Panc1 (cell line): ENCODE results near the gene APP. TPM values are rescaled to one million over a fixed set of nuclear protein-coding genes. Genes with fewer than 3 reads are reported as not detected.
A peak's percentile ranks its signal among the peaks of the same experiment; 100 is the strongest.

ENCODE experiments used
- ATAC-seq: fragments of 200-7000 bp; cut with Tn5 transposase; 2 replicates; pipeline ENCODE4 v1.9.1; 2020; ENCODE audit warnings: mild to moderate bottlenecking, moderate library complexity
- BruUV-seq: library from RNA; stranded (reverse); fragments of 400-500 nt; replicated peaks from 2 replicates; lab custom pipeline; 2021; lab: Mats Ljungman, UMichigan
- CTCF ChIA-PET: fragments of 300-600 bp; sonication (Branson Sonifier 250); formaldehyde crosslinking; loops from one replicate; lab custom pipeline; 2022; ENCODE audit warnings: antibody characterized with exemption; lab: Charles Lee
- POLR2A ChIA-PET: fragments of 300-600 bp; sonication (Branson Sonifier 250); formaldehyde crosslinking; loops from one replicate; lab custom pipeline; 2022; ENCODE audit warnings: antibody characterized with exemption; lab: Charles Lee
- DNase-seq: peaks from one replicate; pipeline ENCODE4 v3.0.0-alpha.2; 2010; ENCODE audit warnings: low read depth, low spot score
- H3K27ac ChIP-seq: 2 replicates; pipeline ENCODE4 v1.5.1; 2011; ENCODE audit warnings: mild to moderate bottlenecking, low read length, inconsistent platforms
- H3K27me3 ChIP-seq: fragments of 200-500 bp; sonication (Bioruptor generic); 2 replicates; pipeline ENCODE4 v1.6.0; 2014; ENCODE audit warnings: low read length, inconsistent platforms; ENCODE audit not compliant: control insufficient read depth, insufficient read depth
- H3K36me3 ChIP-seq: fragments of 200-500 bp; sonication (Bioruptor generic); 2 replicates; pipeline ENCODE4 v1.5.1; 2014; ENCODE audit warnings: inconsistent platforms, mild to moderate bottlenecking, low read length, moderate library complexity; ENCODE audit not compliant: control insufficient read depth, insufficient read depth
- H3K4me1 ChIP-seq: 2 replicates; pipeline ENCODE4 v1.5.1; 2011; ENCODE audit warnings: inconsistent platforms, mild to moderate bottlenecking, low read length, moderate library complexity; ENCODE audit not compliant: control insufficient read depth, insufficient read depth
- H3K4me3 ChIP-seq, 2 experiments: 2 replicates each; pipeline ENCODE4 v1.5.1; 2011 to 2012; ENCODE audit warnings: low read depth in 2 of 2, low read length in 2 of 2, mild to moderate bottlenecking in 2 of 2, inconsistent platforms in 1 of 2, moderate library complexity in 1 of 2
- H3K9me3 ChIP-seq: fragments of 200-500 bp; sonication (Bioruptor generic); 2 replicates; pipeline ENCODE4 v1.5.1; 2014; ENCODE audit warnings: low read depth, mild to moderate bottlenecking, inconsistent platforms, low read length, moderate library complexity; ENCODE audit not compliant: control insufficient read depth, insufficient read depth
- POLR2AphosphoS5 ChIP-seq: IDR thresholded peaks from 2 replicates; pipeline ENCODE4 v1.6.1; 2012; ENCODE audit warnings: mild to moderate bottlenecking, low read depth, low read length, moderate library complexity
- SIN3A ChIP-seq: IDR thresholded peaks from 2 replicates; pipeline ENCODE4 v1.6.1; 2012; ENCODE audit warnings: low read depth, mild to moderate bottlenecking, low read length, moderate library complexity, borderline replicate concordance; ENCODE audit not compliant: insufficient read depth
- TCF7L2 ChIP-seq: IDR thresholded peaks from 2 replicates; pipeline ENCODE4 v1.6.1; 2011; ENCODE audit warnings: mild to moderate bottlenecking, low read depth, low read length, inconsistent platforms
- in situ Hi-C: cut with HindIII; loops from 2 replicates; pipeline ENCODE4 v1.10.0; 2016; ENCODE audit warnings: low sequenced_read_pairs, low pct_unique_long_range_greater_than_20kb
- intact Hi-C: fragments of 100-400 bp; cut with micrococcal nuclease; formaldehyde crosslinking; loops from one replicate; pipeline ENCODE4 v1.10.0; 2022; ENCODE audit not compliant: unreplicated experiment
- total RNA-seq: library from RNA; stranded (reverse); gene quantifications from one replicate; pipeline ENCODE4 v1.2.1, GENCODE V29; 2021; ENCODE audit not compliant: unreplicated experiment
- TF ChIP-seq, protein P1 (sequence below), 2 experiments: IDR thresholded peaks; 2 replicates each; pipeline ENCODE4 v1.6.1; 2011 to 2012; ENCODE audit warnings: low read depth in 2 of 2, control low read depth in 1 of 2, low read length in 1 of 2, mild to moderate bottlenecking in 1 of 2, moderate library complexity in 1 of 2; ENCODE audit not compliant: insufficient read depth in 1 of 2
- TF ChIP-seq, protein P2 (sequence below): fragments of 450-650 bp; IDR thresholded peaks from 2 replicates; pipeline ENCODE4 v1.5.1; 2017; ENCODE audit warnings: mild to moderate bottlenecking

Gene APP
- total RNA-seq, 1 experiment from 2014 or later = 542 TPM

- H3K36me3 ChIP-seq = peaks cover 3% of the 10 kb centered on the region
- ChIA-PET CTCF (no interaction called here), POLR2A (no interaction called here)
- H3K4me3 ChIP-seq = no peak overlapping the region
- TF ChIP-seq TCF7L2 = no peak
- no peak for TF ChIP-seq SIN3A
- TF ChIP-seq, protein P1, sequence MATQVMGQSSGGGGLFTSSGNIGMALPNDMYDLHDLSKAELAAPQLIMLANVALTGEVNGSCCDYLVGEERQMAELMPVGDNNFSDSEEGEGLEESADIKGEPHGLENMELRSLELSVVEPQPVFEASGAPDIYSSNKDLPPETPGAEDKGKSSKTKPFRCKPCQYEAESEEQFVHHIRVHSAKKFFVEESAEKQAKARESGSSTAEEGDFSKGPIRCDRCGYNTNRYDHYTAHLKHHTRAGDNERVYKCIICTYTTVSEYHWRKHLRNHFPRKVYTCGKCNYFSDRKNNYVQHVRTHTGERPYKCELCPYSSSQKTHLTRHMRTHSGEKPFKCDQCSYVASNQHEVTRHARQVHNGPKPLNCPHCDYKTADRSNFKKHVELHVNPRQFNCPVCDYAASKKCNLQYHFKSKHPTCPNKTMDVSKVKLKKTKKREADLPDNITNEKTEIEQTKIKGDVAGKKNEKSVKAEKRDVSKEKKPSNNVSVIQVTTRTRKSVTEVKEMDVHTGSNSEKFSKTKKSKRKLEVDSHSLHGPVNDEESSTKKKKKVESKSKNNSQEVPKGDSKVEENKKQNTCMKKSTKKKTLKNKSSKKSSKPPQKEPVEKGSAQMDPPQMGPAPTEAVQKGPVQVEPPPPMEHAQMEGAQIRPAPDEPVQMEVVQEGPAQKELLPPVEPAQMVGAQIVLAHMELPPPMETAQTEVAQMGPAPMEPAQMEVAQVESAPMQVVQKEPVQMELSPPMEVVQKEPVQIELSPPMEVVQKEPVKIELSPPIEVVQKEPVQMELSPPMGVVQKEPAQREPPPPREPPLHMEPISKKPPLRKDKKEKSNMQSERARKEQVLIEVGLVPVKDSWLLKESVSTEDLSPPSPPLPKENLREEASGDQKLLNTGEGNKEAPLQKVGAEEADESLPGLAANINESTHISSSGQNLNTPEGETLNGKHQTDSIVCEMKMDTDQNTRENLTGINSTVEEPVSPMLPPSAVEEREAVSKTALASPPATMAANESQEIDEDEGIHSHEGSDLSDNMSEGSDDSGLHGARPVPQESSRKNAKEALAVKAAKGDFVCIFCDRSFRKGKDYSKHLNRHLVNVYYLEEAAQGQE (IDR thresholded peaks at IDR 0.05; ENCODE audit: insufficient read depth in 1 of 2, low read depth in 2 of 2, low read length in 1 of 2) = no peak
- TF ChIP-seq POLR2AphosphoS5 = no peak
- TF ChIP-seq, protein P2, sequence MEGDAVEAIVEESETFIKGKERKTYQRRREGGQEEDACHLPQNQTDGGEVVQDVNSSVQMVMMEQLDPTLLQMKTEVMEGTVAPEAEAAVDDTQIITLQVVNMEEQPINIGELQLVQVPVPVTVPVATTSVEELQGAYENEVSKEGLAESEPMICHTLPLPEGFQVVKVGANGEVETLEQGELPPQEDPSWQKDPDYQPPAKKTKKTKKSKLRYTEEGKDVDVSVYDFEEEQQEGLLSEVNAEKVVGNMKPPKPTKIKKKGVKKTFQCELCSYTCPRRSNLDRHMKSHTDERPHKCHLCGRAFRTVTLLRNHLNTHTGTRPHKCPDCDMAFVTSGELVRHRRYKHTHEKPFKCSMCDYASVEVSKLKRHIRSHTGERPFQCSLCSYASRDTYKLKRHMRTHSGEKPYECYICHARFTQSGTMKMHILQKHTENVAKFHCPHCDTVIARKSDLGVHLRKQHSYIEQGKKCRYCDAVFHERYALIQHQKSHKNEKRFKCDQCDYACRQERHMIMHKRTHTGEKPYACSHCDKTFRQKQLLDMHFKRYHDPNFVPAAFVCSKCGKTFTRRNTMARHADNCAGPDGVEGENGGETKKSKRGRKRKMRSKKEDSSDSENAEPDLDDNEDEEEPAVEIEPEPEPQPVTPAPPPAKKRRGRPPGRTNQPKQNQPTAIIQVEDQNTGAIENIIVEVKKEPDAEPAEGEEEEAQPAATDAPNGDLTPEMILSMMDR = no peak
- H3K27me3 ChIP-seq = no peaks in the 10 kb centered on the region
- in situ Hi-C loops (no loop called here), intact Hi-C loops (no loop called here)
- ATAC-seq (no peak), DNase-seq (no peak)
- peaks cover 6% of the 10 kb centered on the region; the same call in 1 of the 2 replicates for H3K4me1 ChIP-seq
- BruUV-seq = no TSS peak
- H3K9me3 ChIP-seq = no peaks in the 10 kb centered on the region
- H3K27ac ChIP-seq = no peak overlapping the region
Observed at GRCh38 chr21:25999921-26000582, 170.5 kb downstream of the APP start.

DNA sequence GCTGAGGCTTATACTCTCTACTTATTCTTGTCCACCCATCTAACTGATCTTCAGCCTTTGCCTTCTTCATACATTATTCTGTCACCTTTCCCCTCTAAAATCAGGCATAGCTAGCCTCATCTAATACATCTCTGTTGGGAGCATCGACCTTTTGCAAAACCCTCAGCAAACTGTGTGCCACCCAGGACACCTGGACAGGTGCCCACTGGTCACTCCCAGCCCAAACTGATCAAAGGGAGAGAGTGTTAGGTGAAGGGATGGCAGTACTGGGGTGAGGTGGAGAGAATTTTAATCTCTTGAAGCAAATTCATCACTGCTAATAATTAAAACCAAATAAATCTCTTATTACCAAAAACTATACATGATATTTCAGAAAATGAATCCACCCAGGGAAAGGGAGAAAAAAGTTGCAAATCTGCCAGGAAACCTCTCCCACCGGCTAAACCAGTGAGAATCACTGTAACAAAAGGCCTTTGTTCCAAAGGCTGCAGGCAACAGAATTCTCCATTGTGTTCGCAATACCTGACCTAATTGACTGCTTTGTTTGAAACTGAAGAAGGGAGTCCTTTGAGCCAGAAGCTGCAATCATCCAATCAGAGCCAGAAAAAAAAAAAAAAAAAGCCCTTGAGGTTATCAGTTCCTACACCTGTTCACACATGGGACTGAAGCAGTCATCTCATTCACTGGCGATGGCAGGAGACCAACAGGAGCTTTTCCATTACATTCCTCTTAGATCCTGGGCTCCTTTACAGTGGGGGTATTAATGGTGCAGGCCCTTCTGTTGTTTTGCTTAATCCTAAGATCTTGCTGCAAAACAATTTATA is 172.6 kb downstream of the APP start:
- peaks cover 6% of the 10 kb centered on the region; the same call in 1 of the 2 replicates for H3K4me1 ChIP-seq
- H3K9me3 ChIP-seq = no peaks in the 10 kb centered on the region
- H3K4me3 ChIP-seq = no peak overlapping the region
- no peak; the same call in 1 of the 2 replicates for ATAC-seq
- in situ Hi-C loops (no loop called here), intact Hi-C loops (no loop called here)
- CTCF ChIA-PET = no interaction called here
- BruUV-seq = TSS peak; percentile 42
- H3K36me3 ChIP-seq = peaks cover 3% of the 10 kb centered on the region
- POLR2A ChIA-PET = no interaction called here
- H3K27ac ChIP-seq = peak overlapping the region; percentile 44; the same call in 1 of the 2 replicates
- no peak for DNase-seq
- TF ChIP-seq, protein P2 = no peak
- peak; percentile 36; the same call in 1 of the 2 replicates for TF ChIP-seq TCF7L2
- no peak for TF ChIP-seq POLR2AphosphoS5
- no peak for TF ChIP-seq SIN3A
- H3K27me3 ChIP-seq = no peaks in the 10 kb centered on the region
